AG10803 (cell line): Measurements from ENCODE around the gene RPRD2.
"Not testable (repeated sequence)": the region's sequence is repeated elsewhere in the genome, so short reads cannot be mapped to it uniquely, and the experiment has no call there.

ENCODE experiments used
- DNase-seq: peaks from one replicate; pipeline ENCODE4 v3.0.0; 2010; ENCODE audit warnings: low read depth
- H3K4me3 ChIP-seq: 2 replicates; pipeline ENCODE4 v1.5.1; 2011; ENCODE audit warnings: mild to moderate bottlenecking, low read length, control low read depth
- TF ChIP-seq, protein P1 (sequence below): conservative IDR thresholded peaks from 2 replicates; pipeline ENCODE4 v1.5.1; 2011; ENCODE audit warnings: mild to moderate bottlenecking, low read length, control low read depth, inconsistent platforms

RPRD2 gene

DNA sequence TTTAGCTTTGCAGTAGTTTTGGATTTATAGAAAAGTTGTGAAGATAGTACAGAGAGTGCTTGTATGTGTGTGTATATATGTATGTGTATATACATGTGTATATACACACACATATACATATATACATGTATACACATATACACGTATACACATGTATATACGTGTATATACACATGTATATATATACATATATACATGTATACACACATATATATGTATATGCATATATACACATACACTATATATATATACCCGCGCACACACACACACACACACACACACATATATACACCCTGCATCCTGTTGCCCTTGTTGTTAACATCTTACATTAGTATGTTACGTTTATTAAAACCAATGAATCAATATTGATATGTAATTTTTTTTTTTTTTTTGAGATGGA is 24.3 kb downstream of the RPRD2 start:
- TF ChIP-seq, protein P1, sequence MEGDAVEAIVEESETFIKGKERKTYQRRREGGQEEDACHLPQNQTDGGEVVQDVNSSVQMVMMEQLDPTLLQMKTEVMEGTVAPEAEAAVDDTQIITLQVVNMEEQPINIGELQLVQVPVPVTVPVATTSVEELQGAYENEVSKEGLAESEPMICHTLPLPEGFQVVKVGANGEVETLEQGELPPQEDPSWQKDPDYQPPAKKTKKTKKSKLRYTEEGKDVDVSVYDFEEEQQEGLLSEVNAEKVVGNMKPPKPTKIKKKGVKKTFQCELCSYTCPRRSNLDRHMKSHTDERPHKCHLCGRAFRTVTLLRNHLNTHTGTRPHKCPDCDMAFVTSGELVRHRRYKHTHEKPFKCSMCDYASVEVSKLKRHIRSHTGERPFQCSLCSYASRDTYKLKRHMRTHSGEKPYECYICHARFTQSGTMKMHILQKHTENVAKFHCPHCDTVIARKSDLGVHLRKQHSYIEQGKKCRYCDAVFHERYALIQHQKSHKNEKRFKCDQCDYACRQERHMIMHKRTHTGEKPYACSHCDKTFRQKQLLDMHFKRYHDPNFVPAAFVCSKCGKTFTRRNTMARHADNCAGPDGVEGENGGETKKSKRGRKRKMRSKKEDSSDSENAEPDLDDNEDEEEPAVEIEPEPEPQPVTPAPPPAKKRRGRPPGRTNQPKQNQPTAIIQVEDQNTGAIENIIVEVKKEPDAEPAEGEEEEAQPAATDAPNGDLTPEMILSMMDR = no peak
- no peak for DNase-seq
- no peak overlapping the region for H3K4me3 ChIP-seq

DNA sequence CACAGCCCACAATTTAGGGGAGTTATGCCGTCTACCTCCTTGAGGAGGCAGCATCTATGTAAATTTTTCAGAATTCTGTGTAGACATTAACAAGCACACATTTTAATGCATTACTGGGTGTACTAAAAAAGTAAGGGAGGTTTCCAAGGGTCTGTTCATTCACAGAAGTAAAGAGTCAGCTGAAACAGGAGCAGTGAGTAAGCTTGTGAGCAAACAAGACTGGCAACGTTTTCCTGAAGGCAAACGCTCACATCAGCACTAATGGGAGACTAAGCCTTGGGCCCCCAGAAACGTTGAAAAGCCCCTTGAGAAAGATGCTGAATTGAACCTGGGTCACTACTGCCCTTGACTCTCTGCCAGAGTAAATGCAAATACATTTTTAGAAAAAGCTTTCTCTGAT is 25.7 kb downstream of the RPRD2 start:
- DNase-seq = no peak
- TF ChIP-seq, protein P1 = no peak

DNA sequence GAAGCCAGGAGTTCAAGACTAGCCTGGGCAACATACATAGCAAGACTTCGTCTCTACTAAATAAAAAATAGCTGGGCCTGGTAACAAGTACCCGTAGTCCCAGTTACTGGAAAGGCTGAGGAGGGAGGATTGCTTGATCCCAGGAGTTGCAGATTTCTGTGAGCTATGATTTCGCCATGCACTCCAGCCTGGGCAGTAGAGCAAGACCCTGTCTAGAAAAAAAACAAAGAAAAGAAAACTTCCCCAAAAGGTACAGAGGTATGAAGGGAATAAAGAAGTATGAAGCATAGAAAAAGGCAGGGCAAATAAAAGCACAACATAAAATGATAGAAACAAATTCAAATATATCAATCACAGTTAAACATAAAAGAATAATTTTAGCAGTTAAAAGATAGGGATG is 28.7 kb downstream of the RPRD2 start:
- TF ChIP-seq, protein P1 = no peak
- no peak for DNase-seq
- H3K4me3 ChIP-seq = no peak overlapping the region

More for the DNA sequence above, 25.7 kb downstream of the RPRD2 start:
- H3K4me3 ChIP-seq = no peak overlapping the region

DNA sequence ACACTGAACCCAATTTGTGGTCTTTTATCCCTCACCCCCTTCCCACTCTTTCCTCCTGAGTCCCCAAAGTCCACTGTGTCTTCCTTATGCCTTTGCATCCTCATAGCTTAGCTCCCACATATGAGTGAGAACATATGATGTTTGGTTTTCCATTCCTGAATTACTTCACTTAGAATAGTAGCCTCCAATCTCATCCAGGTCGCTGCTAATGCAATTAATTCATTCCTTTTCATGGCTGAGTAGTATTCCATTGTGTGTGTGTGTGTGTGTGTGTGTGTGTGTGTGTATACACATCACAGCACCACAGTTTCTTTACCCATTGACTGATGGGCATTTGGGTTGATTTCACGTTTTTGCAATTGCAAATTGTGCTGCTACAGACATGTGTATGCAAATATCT is 31.2 kb downstream of the RPRD2 start:
- DNase-seq, H3K4me3 ChIP-seq: not testable (repeated sequence)

DNA sequence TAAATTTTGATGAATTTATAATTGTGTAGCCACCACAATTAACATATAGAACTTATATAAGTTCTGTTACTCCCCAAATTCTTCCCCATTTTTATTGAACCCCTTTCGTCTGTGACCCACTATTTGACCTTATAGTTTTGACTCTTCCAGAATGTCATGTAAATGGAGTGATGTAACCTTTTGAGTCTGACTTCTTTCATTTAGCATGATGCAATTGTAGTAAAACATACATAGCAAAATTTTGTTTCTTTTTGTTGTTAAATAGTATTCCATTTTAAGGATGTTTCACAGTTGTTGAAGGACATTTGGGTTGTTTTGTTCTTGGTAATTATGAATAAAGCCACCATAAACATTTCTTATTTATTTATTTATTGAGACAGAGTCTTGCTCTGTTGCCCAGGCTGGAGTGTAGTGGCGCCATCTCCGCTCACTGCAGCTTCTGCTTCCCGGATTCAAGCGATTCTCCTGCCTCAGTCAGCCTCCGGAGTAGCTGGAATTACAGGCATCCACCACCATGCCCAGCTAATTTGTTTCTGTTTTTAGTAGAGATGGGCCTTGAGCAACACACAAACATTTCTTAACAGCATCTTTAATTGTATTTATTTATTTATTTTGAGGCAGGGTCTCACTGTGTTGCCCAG is 33.6 kb downstream of the RPRD2 start:
- no peak overlapping the region for H3K4me3 ChIP-seq
- no peak for DNase-seq
- TF ChIP-seq, protein P1 = no peak

DNA sequence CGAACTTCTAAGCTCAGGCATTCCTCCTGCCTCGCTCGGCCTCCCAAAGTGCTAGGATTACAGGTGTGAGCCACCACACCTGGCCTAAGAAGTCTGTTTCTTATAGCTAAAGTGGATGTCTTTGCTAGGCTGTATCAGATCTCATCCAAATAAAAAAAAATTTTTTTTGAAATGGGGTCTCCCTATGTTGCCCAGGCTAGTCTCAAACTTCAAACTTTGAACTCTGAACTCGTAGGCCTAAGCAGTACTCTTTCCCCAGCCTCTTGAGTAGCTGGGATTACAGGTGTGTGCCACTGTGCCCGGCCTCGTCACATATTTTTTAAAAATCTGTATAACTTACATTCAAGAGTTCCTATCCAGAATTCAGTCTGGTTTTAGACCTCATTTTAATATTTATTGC is 40.5 kb downstream of the RPRD2 start:
- no peak overlapping the region for H3K4me3 ChIP-seq
- TF ChIP-seq, protein P1 = no peak
- no peak for DNase-seq

DNA sequence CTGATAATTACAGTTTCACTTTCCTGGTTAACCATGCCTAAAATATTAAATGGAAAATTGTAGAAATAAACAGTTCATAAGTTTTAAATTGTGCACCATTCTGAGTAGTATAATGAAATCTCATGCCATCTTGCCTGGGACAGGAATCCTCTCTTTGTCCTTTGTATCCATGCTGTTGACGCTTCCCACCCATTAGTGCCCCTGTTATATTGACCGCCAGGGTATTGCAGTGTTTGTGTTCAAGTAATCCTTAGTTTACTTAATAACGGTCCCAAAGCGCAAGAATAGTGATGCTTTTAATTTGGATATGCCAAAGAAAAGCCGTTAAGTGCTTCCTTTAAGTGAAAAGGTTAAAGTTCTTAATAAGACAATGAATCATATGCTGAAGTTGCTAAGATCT is 41.7 kb downstream of the RPRD2 start:
- TF ChIP-seq, protein P1 = no peak

DNA sequence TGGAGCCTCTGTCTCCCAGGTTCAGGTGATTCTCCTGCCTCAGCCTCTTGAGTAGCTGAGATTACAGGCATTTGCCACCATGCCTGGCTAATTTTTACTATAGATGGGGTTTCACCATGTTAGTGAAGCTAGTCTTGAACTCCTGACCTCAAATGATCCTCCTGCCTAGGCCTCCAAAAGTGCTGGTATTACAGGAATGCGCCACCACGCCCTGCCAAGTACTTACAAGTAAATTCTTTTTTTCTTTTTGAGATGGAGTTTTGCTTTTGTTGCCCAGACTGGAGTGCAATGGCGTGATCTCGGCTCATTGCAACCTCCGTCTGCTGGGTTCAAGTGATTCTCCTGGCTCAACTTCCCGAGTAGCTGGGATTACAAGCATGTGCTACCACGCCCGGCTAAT is 42.5 kb downstream of the RPRD2 start:
- peak; percentile 26 for DNase-seq
- TF ChIP-seq, protein P1 = no peak
- no peak overlapping the region for H3K4me3 ChIP-seq

More for the DNA sequence above, 41.7 kb downstream of the RPRD2 start:
- no peak for DNase-seq
- no peak overlapping the region for H3K4me3 ChIP-seq
